PC-9 (cell line): ENCODE measurements around the gene KLHL1. TPM values are rescaled to one million over a fixed set of nuclear protein-coding genes. Genes with fewer than 3 reads are reported as not detected.

Experiments used
- BruUV-seq: library from RNA; stranded (reverse); fragments of 400-500 nt; replicated peaks from 2 replicates; lab custom pipeline; 2021; lab: Mats Ljungman, UMichigan
- CTCF ChIA-PET: fragments of 300-600 bp; sonication (Branson Sonifier 250); formaldehyde crosslinking; loops from one replicate; lab custom pipeline; 2022; ENCODE audit warnings: antibody characterized with exemption; lab: Charles Lee
- POLR2A ChIA-PET: fragments of 300-600 bp; sonication (Branson Sonifier 250); formaldehyde crosslinking; loops from one replicate; lab custom pipeline; 2022; ENCODE audit warnings: antibody characterized with exemption; ENCODE audit not compliant: unreplicated experiment; lab: Charles Lee
- DNase-seq, 2 experiments: peaks; one replicate each; pipeline versions ENCODE4 v3.0.0 to v3.0.0-alpha.2; 2015 to 2022; ENCODE audit warnings: mixed read lengths in 1 of 2
- H2AFZ ChIP-seq: fragments of 200-600 bp; sonication (generic); 2 replicates; pipeline ENCODE4 v1.8.1; 2017; ENCODE audit warnings: antibody characterized with exemption
- H3F3A ChIP-seq: fragments of 200-600 bp; sonication (generic); 2 replicates; pipeline ENCODE4 v1.8.1; 2017; ENCODE audit warnings: antibody characterized with exemption, mild to moderate bottlenecking, low read depth; ENCODE audit not compliant: insufficient read depth
- H3K27ac ChIP-seq: fragments of 200-600 bp; sonication (generic); 2 replicates; pipeline ENCODE4 v1.6.1; 2016; ENCODE audit warnings: mixed run types
- H3K27me3 ChIP-seq: fragments of 200-600 bp; sonication (generic); 2 replicates; pipeline ENCODE4 v1.6.1; 2016; ENCODE audit warnings: low read depth, mixed run types; ENCODE audit not compliant: insufficient read depth
- H3K36me3 ChIP-seq: fragments of 200-600 bp; sonication (generic); 2 replicates; pipeline ENCODE4 v1.6.1; 2016; ENCODE audit warnings: low read depth, mixed run types
- H3K4me1 ChIP-seq: fragments of 200-600 bp; sonication (generic); replicated peaks from 2 replicates; pipeline ENCODE4 v1.6.1; 2016; ENCODE audit warnings: mixed run types; ENCODE audit not compliant: insufficient read depth
- H3K4me2 ChIP-seq: fragments of 200-600 bp; sonication (generic); 2 replicates; pipeline ENCODE4 v1.6.1; 2017; ENCODE audit warnings: mixed run types
- H3K4me3 ChIP-seq: fragments of 200-600 bp; sonication (generic); 2 replicates; pipeline ENCODE4 v1.6.1; 2016; ENCODE audit warnings: mixed run types
- H3K79me2 ChIP-seq: fragments of 200-600 bp; sonication (generic); 2 replicates; pipeline ENCODE4 v1.6.1; 2017; ENCODE audit warnings: low read depth, mixed run types
- H3K9me2 ChIP-seq: fragments of 200-600 bp; sonication (generic); 2 replicates; pipeline ENCODE4 v1.8.1; 2017; ENCODE audit warnings: mild to moderate bottlenecking; ENCODE audit not compliant: insufficient read depth
- H3K9me3 ChIP-seq: fragments of 200-600 bp; sonication (generic); 2 replicates; pipeline ENCODE4 v1.8.1; 2016; ENCODE audit warnings: low read depth; ENCODE audit not compliant: insufficient read depth
- H4K20me1 ChIP-seq: fragments of 200-600 bp; sonication (generic); 2 replicates; pipeline ENCODE4 v1.8.1; 2017; ENCODE audit not compliant: insufficient read depth
- EZH2 ChIP-seq: fragments of 200-600 bp; sonication (generic); IDR thresholded peaks from 2 replicates; pipeline ENCODE4 v1.8.0; 2017; ENCODE audit warnings: antibody characterized with exemption, low read depth
- intact Hi-C: fragments of 100-400 bp; cut with micrococcal nuclease; formaldehyde crosslinking; loops from one replicate; pipeline ENCODE4 v1.10.0; 2022; ENCODE audit not compliant: unreplicated experiment
- total RNA-seq: library from RNA; stranded (reverse); gene quantifications from 2 replicates; pipeline ENCODE4 v1.2.3, GENCODE V29; 2021
- TF ChIP-seq, protein P1 (sequence below): fragments of 200-600 bp; sonication (generic); conservative IDR thresholded peaks from 2 replicates; pipeline ENCODE4 v1.6.1; 2017; ENCODE audit warnings: mixed run types, antibody characterized with exemption, mild to moderate bottlenecking, moderate library complexity

The KLHL1 gene
- total RNA-seq, 1 experiment from 2014 or later, result not detected

DNA sequence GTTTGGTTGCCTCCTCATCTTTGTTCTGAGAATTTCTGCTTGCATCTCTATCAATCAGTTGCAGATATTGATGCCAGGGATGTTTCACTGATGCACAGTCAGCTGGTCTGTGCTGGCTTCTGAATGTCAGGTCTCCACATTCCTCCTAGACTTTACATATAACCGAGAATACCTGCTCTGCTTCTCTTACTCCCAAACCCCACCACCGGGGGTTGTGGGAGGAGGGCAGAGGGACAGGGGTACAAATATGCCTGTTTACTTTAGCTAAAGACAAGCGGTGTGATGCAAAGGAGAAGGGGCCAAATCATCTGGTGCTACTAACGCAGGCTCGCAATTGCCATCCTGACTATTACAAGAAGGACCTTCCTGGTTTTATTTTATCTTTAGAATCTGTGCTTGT is 17.4 kb upstream of the KLHL1 start:
- POLR2A ChIA-PET, result no interaction called here
- no peaks in the 10 kb centered on the region for H3K4me1 ChIP-seq
- intact Hi-C loops, result no loop called here
- TF ChIP-seq, protein P1, sequence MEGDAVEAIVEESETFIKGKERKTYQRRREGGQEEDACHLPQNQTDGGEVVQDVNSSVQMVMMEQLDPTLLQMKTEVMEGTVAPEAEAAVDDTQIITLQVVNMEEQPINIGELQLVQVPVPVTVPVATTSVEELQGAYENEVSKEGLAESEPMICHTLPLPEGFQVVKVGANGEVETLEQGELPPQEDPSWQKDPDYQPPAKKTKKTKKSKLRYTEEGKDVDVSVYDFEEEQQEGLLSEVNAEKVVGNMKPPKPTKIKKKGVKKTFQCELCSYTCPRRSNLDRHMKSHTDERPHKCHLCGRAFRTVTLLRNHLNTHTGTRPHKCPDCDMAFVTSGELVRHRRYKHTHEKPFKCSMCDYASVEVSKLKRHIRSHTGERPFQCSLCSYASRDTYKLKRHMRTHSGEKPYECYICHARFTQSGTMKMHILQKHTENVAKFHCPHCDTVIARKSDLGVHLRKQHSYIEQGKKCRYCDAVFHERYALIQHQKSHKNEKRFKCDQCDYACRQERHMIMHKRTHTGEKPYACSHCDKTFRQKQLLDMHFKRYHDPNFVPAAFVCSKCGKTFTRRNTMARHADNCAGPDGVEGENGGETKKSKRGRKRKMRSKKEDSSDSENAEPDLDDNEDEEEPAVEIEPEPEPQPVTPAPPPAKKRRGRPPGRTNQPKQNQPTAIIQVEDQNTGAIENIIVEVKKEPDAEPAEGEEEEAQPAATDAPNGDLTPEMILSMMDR, result no peak
- no peak for TF ChIP-seq EZH2
- H3K9me3 ChIP-seq, result no peaks in the 10 kb centered on the region
- no peak overlapping the region for H3K4me3 ChIP-seq
- no peak for DNase-seq
- no peak overlapping the region for H2AFZ ChIP-seq
- H3K9me2 ChIP-seq, result no peaks in the 10 kb centered on the region
- no TSS peak for BruUV-seq
- CTCF ChIA-PET, result no interaction called here
- H3K27me3 ChIP-seq, result no peaks in the 10 kb centered on the region
- no peaks in the 10 kb centered on the region for H3F3A ChIP-seq
- no peaks in the 10 kb centered on the region for H3K36me3 ChIP-seq
- no peaks in the 10 kb centered on the region for H4K20me1 ChIP-seq
- H3K27ac ChIP-seq, result no peak overlapping the region
- no peak overlapping the region for H3K4me2 ChIP-seq
- no peaks in the 10 kb centered on the region for H3K79me2 ChIP-seq

DNA sequence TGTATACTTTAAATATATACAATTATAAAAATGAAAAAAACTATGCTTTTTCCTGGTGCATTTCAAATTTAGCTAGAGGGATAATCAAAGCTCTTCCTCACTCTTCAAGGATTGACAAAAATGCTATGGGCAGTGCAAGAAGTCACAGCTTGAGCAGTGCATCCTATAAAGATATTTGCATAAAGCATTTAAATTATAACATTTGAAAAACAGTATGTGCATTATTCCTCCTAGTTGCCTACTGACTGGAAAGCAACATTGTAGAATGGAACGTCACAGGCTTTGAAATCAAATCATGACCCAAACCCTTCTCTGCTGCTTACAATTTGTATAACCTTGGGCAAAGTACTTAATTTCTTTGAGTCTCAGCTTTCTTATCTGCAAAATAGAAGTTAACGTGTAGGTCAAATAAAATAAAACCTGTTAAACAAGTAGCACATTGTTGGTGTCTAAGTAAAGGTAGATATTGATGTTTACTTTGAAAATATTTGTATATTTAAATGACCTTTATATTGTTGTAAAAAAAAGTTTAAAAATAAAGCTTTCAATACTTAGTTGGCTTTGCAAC is 9.2 kb upstream of the KLHL1 start:
- TF ChIP-seq EZH2, result no peak
- TF ChIP-seq, protein P1, result no peak
- no peaks in the 10 kb centered on the region for H3K36me3 ChIP-seq
- H3K79me2 ChIP-seq, result no peaks in the 10 kb centered on the region
- DNase-seq, result no peak
- H3K27me3 ChIP-seq, result no peaks in the 10 kb centered on the region
- CTCF ChIA-PET, result no interaction called here
- POLR2A ChIA-PET, result no interaction called here
- H3K4me2 ChIP-seq, result no peak overlapping the region
- H3K4me3 ChIP-seq, result no peak overlapping the region
- no peaks in the 10 kb centered on the region for H3K9me2 ChIP-seq
- H4K20me1 ChIP-seq, result no peaks in the 10 kb centered on the region
- H3K4me1 ChIP-seq, result no peaks in the 10 kb centered on the region
- no peaks in the 10 kb centered on the region for H3K9me3 ChIP-seq
- no peaks in the 10 kb centered on the region for H3F3A ChIP-seq
- no peak overlapping the region for H3K27ac ChIP-seq
- H2AFZ ChIP-seq, result no peak overlapping the region
- no TSS peak for BruUV-seq
- intact Hi-C loops, result no loop called here

DNA sequence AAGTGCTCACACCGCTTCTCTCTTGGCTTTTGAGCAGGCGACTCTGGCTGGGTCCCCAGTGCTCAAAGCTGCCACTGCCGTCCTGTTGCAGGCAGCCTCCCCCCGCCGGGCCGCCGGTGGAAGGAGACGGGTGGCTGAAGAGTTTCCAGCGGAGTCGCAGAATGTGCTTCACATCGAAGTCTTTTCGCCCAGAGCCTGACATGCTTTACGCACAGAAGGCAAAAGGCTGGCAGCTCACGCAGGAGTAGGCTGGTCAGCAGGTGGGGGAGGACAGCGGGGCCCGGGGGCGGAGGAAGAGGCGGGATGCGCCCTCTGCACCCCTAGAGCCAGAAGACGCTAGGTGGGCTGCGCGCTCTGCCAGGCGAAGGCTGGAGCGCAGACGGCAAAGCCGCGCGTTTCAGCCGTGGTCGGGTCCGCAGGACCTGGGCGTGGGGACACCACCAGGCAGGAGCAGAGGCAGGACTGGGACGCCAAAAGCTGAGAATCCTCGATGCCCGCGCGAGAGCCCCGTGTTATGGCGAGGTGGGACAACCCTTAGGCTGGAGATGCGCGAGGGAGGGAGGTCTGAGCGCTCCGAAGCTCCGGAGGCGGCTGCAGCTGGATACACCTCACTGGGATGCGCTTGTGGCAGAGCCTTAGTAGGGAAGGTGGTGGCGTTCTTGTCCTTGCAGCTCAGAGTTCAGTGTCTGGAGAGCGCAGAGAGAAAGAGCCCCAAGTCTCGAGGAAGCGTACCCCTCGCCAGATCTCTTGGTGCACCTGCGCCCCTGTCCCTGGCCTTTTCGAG is 562 bp downstream of the KLHL1 start, which contains the start of gene ATXN8OS:
TSS of gene ATXN8OS (plus strand) at position 329 of the 784 bp plus-strand sequence.
- Histone ChIP-seq H3K27ac (no peak within 1 kb of the TSS), H3K4me2 (no peak within 1 kb of the TSS), H3K36me3 (no peaks in the 10 kb centered on the region), H3K27me3 (no peaks in the 10 kb centered on the region), H3K9me3 (no peaks in the 10 kb centered on the region), H3K9me2 (no peaks in the 10 kb centered on the region), H4K20me1 (no peaks in the 10 kb centered on the region), H3K79me2 (no peaks in the 10 kb centered on the region), H3F3A (no peaks in the 10 kb centered on the region), H3K4me1 (no peaks in the 10 kb centered on the region), H2AFZ (no peak within 1 kb of the TSS), H3K4me3 (no peak within 1 kb of the TSS)
- DNase-seq, result no peak
- intact Hi-C loops, result no loop called here
- ChIA-PET POLR2A (no interaction called here), CTCF (no interaction called here)
- TF ChIP-seq, protein P1, result no peak
- no peak for TF ChIP-seq EZH2
- BruUV-seq, result no TSS peak
